CD4-positive, alpha-beta T cell treated with Interferon alpha-2 for 1 hour (primary cell): ENCODE data around the gene CDYL2.

Experiments
- DNase-seq, 2 donors: peaks; one replicate each; pipeline ENCODE4 v3.0.0-alpha.2; 2020 to 2022

CDYL2 gene

GRCh38 chr16:80618862-80619648, 185.3 kb downstream of the CDYL2 start:
- no peak for DNase-seq

GRCh38 chr16:80616362-80616761, 188.0 kb downstream of the CDYL2 start:
- DNase-seq: no peak

- no peak for DNase-seq
Measured at GRCh38 chr16:80615735-80616134, 188.7 kb downstream of the CDYL2 start.

GRCh38 chr16:80614908-80615671, 189.3 kb downstream of the CDYL2 start:
- no peak for DNase-seq

GRCh38 chr16:80612461-80613017, 191.9 kb downstream of the CDYL2 start:
- DNase-seq: no peak

- DNase-seq: no peak
Measured at GRCh38 chr16:80611930-80612327, 192.5 kb downstream of the CDYL2 start.

GRCh38 chr16:80611171-80611929, 193.0 kb downstream of the CDYL2 start:
- no peak for DNase-seq

- no peak for DNase-seq
Measured at GRCh38 chr16:80610481-80611156, 193.8 kb downstream of the CDYL2 start.

- DNase-seq: no peak
Measured at GRCh38 chr16:80608946-80609345, 195.5 kb downstream of the CDYL2 start.

GRCh38 chr16:80607204-80607603, 197.2 kb downstream of the CDYL2 start:
- DNase-seq: no peak

- DNase-seq: no peak
Measured at GRCh38 chr16:80606221-80606766, 198.1 kb downstream of the CDYL2 start.

- DNase-seq: no peak
Measured at GRCh38 chr16:80604600-80605355, 199.6 kb downstream of the CDYL2 start.

GRCh38 chr16:80602894-80603293, 201.5 kb downstream of the CDYL2 start:
- no peak for DNase-seq

- no peak for DNase-seq
Measured at GRCh38 chr16:80601182-80601581, 203.2 kb downstream of the CDYL2 start.

- no peak for DNase-seq
Measured at GRCh38 chr16:80599466-80599865, 204.9 kb downstream of the CDYL2 start.

- DNase-seq: no peak
Measured at GRCh38 chr16:80596507-80597207, 207.7 kb downstream of the CDYL2 start.

GRCh38 chr16:80594756-80595155, 209.6 kb downstream of the CDYL2 start:
- DNase-seq: no peak

- no peak for DNase-seq
Measured at GRCh38 chr16:80592273-80592672, 212.1 kb downstream of the CDYL2 start.

- peak in 1 of 2 donors; percentile 74 for DNase-seq
Measured at GRCh38 chr16:80591071-80591915, 213.1 kb downstream of the CDYL2 start.

GRCh38 chr16:80587071-80587470, 217.3 kb downstream of the CDYL2 start:
- no peak for DNase-seq
